ENCODE measurements around the gene TPSB2.

The TPSB2 gene

GRCh38 chr16:1218930-1219611, 10.9 kb downstream of the TPSB2 start:
- no peak for DNase-seq (ENCODE audit: low read depth)

GRCh38 chr16:1218061-1218929, 11.7 kb downstream of the TPSB2 start:
- DNase-seq (ENCODE audit: low read depth), result no peak

- DNase-seq (ENCODE audit: low read depth), result no peak
These were observed 12.5 kb downstream of the TPSB2 start for GRCh38 chr16:1217526-1217925.

GRCh38 chr16:1216681-1217400, 13.1 kb downstream of the TPSB2 start:
- DNase-seq (ENCODE audit: low read depth), result no peak

- DNase-seq (ENCODE audit: low read depth), result no peak
These were observed 13.7 kb downstream of the TPSB2 start for GRCh38 chr16:1216296-1216619.

- DNase-seq (ENCODE audit: low read depth), result no peak
These were observed 14.2 kb downstream of the TPSB2 start for GRCh38 chr16:1215574-1216295.

- DNase-seq (ENCODE audit: low read depth), result no peak
These were observed 15.3 kb downstream of the TPSB2 start for GRCh38 chr16:1214719-1215118.

- no peak for DNase-seq (ENCODE audit: low read depth)
These were observed 16.1 kb downstream of the TPSB2 start for GRCh38 chr16:1213796-1214372.

GRCh38 chr16:1213231-1213630, 16.8 kb downstream of the TPSB2 start:
- no peak for DNase-seq (ENCODE audit: low read depth)

- DNase-seq (ENCODE audit: low read depth), result no peak
These were observed 17.3 kb downstream of the TPSB2 start for GRCh38 chr16:1212616-1213194.

- DNase-seq (ENCODE audit: low read depth), result no peak
These were observed 18.3 kb downstream of the TPSB2 start for GRCh38 chr16:1211451-1212268.

- DNase-seq (ENCODE audit: low read depth), result no peak
These were observed 19.5 kb downstream of the TPSB2 start for GRCh38 chr16:1210461-1210860.

GRCh38 chr16:1209081-1209480, 20.9 kb downstream of the TPSB2 start:
- no peak for DNase-seq (ENCODE audit: low read depth)

GRCh38 chr16:1208239-1208830, 21.6 kb downstream of the TPSB2 start:
- no peak for DNase-seq (ENCODE audit: low read depth)

GRCh38 chr16:1206786-1207185, 23.2 kb downstream of the TPSB2 start:
- no peak for DNase-seq (ENCODE audit: low read depth)

GRCh38 chr16:1206326-1206725, 23.7 kb downstream of the TPSB2 start:
- no peak for DNase-seq (ENCODE audit: low read depth)

GRCh38 chr16:1204933-1205332, 25.1 kb downstream of the TPSB2 start:
- DNase-seq (ENCODE audit: low read depth), result no peak

- DNase-seq (ENCODE audit: low read depth), result no peak
These were observed 27.7 kb downstream of the TPSB2 start for GRCh38 chr16:1202274-1202673.

- no peak for DNase-seq (ENCODE audit: low read depth)
These were observed 28.5 kb downstream of the TPSB2 start for GRCh38 chr16:1201444-1201843.

- no peak for DNase-seq (ENCODE audit: low read depth)
These were observed 29.9 kb downstream of the TPSB2 start for GRCh38 chr16:1200014-1200627.
